Measurements from ENCODE around the gene BICC1.

DNA sequence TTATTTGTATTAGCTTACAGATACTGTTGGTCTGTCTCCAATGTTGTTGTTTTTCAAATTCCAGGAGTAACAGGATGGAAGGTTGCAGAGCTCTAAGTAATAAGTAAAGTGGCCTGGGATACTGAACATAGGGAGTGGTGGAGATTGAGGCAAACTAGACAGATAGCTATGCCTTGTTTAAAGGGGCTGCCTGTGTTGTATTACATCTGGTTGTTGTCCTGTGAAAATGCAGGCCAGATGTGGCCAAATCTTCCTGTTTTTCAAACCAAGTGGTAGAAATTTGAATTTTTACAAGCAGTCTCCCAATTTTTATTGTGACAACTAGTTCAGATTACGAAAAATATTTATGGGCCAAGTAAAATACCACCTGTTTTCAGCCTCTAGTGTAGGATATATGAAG is 33.5 kb downstream of the BICC1 start:
- TF ChIP-seq, protein P1, sequence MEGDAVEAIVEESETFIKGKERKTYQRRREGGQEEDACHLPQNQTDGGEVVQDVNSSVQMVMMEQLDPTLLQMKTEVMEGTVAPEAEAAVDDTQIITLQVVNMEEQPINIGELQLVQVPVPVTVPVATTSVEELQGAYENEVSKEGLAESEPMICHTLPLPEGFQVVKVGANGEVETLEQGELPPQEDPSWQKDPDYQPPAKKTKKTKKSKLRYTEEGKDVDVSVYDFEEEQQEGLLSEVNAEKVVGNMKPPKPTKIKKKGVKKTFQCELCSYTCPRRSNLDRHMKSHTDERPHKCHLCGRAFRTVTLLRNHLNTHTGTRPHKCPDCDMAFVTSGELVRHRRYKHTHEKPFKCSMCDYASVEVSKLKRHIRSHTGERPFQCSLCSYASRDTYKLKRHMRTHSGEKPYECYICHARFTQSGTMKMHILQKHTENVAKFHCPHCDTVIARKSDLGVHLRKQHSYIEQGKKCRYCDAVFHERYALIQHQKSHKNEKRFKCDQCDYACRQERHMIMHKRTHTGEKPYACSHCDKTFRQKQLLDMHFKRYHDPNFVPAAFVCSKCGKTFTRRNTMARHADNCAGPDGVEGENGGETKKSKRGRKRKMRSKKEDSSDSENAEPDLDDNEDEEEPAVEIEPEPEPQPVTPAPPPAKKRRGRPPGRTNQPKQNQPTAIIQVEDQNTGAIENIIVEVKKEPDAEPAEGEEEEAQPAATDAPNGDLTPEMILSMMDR (IDR thresholded peaks at IDR 0.05), result no peak
- TF ChIP-seq POLR2A (IDR thresholded peaks at IDR 0.05), result no peak
